ENCODE results near the gene ASTN2.

DNA sequence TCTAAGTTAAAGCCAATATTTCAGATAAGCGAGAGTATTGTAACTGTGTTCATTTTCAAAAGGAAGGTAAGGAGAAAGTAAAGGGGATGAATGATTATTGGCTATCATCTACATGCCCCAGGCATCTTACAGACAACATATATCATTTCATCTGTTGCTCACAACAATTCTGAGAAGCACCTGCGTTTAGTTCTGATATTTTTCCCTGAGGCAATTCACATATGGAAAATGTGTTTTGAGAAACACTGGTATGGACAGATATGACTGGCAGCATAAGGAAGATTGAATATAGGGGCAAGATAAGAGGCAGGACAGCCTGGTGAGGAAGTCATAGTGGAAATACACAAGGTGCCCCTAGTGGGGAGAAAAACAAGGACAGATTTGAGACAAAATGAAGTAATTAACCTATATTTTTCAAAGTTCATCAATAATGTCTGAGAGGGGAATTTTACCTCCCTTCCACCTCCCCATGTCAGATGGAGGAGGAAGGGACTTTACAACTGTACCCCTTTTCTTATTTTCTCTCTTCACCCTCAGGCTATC lies 815.4 kb downstream of the ASTN2 start:
- TF ChIP-seq CTCF (IDR thresholded peaks at IDR 0.05) (no peak), EP300 (IDR thresholded peaks at IDR 0.05) (no peak), POLR2A (IDR thresholded peaks at IDR 0.05) (no peak)
